T-helper 9 cell (primary cell): Measurements from ENCODE around the gene SLA2.
"Not testable (repeated sequence)": the region's sequence is repeated elsewhere in the genome, so short reads cannot be mapped to it uniquely, and the experiment has no call there.

ENCODE experiments used
- DNase-seq: peaks from one replicate; pipeline ENCODE4 v3.0.0-alpha.2; 2020
- total RNA-seq, 2 donors: gene quantifications; one replicate each; lab custom pipeline; 2026; lab: John Stamatoyannopoulos, UW

SLA2 gene, protein sequence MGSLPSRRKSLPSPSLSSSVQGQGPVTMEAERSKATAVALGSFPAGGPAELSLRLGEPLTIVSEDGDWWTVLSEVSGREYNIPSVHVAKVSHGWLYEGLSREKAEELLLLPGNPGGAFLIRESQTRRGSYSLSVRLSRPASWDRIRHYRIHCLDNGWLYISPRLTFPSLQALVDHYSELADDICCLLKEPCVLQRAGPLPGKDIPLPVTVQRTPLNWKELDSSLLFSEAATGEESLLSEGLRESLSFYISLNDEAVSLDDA
- total RNA-seq, result 52.4 to 57.2 reads per million in 2 donors

DNA sequence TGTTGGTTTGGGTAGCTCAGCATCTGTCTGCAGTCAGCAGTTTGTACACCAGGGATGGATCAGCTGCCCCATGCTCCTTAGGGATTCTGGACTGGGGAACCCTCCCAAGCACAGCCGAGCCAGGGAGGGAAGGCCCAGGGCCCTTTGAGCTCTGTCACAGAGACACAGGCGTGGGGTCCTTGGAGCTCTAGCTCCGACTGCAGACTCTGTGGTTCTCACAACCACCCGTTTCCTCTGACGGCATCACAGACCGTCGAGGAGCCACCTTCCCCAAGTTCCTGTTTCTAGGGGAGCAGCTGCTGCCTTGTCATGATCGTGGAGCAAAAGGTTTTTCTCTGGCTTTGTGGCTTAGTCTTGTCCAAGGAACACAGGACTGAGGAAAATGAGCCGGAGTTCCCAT, at the start of gene SLA2:
SLA2 (minus strand) TSS at position 199 of the 400 bp plus-strand sequence. CDS start 4,861 bp downstream, outside the sequence.
- peak; percentile 57 for DNase-seq

DNA sequence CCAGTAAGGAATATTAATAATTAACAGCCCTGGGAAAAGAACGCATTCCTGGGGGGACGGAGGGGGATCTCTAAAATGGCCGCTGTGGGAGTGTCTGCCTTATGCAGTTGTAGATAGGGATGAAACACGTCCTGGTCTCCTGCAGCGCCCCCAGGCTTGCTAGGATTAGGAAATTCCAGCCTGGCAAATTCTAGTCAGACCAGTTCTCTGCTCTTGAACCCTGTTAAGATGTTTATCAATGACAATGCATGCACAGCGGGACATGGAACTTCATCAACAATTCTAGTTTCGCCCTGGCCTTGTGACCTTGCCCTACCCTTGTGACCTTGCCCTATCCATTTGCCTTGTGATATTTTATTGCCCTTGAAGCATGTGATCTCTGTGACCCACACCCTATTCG, 49.5 kb upstream of the SLA2 start:
- DNase-seq, result not testable (repeated sequence)

DNA sequence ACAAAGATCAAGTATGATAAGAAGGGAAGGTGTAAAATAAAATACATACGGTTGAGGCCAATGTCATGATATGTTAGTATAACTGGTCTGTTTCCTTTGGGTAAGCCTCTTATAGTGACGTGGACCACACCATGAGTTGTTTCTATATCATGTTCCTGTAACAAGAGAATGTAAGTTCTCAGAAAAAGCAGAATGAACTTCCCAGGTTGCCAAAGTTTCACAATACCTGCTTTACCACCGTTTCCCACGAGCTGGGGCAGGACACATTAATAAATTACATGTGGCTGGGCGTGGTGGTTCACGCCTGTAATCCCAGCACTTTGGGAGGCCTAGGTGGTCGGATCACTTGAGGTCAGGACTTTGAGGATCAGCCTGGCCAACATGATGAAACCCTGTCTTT, 42.6 kb upstream of the SLA2 start:
- DNase-seq, result no peak

DNA sequence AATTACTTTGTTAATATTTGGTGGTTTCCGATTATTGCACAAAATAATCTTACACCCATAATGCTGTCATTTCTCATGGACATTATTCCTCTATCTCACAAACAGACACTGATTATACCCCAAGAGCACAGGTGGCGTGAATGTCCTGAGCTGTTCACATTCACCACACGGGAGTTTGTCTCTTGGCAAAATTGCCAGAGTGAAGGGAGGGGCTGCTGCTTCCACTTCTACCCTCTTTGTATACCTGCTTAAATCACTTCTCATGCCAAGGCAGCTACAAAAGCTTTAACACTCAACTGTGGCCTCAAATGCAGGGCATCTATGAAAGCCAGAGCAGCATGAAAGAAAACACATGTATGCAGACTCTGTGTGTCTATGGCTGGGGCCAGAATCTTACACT, 41.9 kb upstream of the SLA2 start:
- no peak for DNase-seq

DNA sequence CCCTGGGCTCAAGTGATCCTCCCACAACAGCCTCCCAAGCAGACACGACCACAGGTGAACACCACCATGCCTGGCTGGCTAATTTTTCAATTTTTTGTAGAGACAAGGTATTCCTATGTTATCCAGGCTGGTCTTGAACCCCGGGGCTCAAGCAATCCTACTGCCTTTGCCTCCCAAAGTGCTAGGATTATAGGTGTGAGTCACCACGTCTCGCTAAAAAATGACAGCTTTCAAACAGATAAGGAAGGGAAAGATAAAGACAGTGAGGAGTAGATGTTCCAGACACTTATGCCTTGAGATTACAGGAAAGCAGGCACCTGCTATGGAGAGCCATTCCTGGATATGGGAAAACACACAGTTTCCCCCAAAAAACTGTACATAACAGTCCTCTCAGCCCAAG, 40.9 kb upstream of the SLA2 start:
- DNase-seq, result no peak

DNA sequence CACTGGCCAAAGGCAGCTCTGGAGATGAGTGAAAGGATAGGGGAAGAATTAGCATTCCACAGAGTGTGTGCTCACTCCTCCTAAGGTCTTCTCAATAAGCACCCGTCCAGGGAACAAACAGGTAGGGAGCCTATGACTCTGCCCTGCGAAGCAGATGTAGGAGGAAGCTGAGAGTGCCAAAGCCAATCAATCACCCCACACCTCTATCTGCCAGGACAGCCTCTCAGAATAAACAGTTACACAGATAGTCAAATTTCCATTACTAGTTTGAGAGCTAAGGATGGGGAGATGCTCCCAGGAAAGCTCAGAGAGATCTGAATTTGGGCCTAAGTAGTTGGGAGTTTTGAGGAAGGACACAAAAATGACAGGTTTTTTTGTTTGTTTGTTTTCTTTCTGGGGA, 40.5 kb upstream of the SLA2 start:
- no peak for DNase-seq

DNA sequence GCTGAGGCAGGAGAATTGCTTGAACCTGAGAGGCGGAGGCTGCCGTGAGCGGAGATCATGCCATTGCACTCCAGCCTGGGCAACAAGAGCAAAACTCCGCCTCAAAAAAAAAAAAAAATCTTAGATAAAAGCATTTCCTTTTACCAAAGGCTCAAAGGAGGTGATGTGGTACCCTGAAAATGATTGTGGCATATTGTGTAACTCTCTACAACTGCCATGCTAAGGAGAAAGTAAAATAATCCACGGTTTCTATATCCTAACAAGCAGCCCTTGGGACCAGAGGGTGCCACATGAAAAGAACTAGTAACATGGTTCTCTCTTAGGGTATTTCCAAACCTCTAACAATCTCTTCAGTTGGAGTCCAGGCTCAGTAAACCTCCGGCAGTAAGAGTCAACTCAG, 38.8 kb upstream of the SLA2 start:
- DNase-seq, result no peak

DNA sequence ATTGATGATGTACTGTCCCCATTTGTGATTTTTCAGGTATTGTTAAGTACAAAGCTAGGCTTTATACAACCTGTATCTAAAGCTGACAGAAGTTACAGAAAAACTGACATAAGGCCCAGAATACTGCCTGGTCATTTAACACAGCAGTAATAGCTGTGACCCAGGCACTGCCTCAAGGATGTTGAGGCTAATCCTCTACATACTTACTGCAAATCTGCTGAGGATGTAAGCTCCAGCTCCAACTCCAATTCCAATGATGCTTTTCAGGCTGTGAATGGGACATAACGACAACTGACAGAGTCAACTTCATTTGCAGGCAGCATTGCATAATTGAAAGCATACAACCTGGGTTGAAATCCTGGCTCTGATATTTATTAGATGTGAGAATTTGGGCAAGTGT, 36.3 kb upstream of the SLA2 start:
- no peak for DNase-seq

DNA sequence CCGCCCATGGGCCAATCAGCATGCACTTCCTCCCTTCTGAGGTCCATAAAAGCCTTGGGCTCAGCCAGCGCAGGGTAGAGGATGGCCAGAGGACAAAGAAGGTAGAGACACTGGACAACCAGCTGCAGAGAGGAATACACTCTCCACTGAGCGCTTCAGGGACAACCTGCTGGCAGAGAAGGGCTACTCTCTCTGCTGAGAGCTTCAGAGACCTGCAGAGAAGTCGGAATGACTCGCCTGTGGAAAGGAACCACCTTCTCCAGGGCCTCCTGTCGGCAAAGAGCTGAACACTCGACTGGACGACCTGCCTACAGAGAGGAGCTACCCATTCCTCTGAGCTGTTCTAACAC, 31.4 kb upstream of the SLA2 start:
- no peak for DNase-seq

DNA sequence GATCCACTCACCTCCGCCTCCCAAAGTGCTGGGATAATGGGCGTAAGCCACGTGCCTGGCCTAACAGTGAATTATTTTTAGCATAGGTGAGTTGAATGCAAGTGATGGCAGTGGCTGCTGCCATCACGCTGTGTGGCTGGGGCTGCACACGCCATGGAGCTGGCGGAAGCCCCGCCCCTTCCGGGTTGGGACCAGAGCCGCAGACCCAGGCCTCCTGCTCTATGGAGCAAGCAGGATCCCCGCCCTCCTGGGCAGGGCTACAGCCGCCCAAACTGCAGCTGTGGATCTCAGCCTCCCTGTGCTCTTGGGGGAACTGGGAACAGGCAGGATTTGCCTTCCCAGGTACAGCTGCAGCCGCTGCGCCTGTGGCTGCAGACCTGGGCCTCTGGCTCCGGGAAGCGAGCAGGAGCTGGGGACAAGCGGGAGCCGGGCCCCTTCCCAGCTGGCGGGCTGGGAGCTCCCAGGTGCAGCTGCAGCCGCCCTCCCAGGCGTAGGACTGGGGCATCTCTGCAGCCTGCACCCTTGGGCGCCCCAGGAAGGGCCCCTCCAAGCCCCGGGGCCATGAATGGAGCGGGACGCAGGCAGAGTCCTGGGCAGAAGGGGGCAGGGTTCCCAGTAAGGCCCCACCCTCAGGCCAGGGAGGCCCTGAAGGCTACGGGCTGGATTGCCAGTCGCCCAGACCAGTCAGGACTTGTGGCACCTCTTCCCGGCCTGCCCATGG, 30.9 kb upstream of the SLA2 start:
- DNase-seq, result no peak

DNA sequence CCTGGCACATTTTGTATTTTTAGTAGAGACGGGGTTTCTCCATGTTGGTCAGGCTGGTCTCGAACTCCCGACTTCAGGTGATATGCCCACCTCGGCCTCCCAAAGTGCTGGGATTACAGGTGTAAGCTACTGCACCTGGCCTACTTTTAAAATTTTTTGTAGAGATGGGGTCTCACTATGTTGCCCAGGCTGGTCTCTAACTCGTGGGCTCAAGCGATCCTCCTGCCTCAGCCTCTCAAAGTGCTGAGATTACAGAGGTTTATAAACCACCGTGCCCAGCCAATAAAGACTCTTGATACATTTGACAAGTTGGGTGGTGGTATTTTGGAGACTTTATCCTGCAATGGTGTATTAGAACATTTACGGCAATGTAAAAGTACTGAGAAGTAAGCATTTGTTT, 29.5 kb upstream of the SLA2 start:
- not testable (repeated sequence) for DNase-seq

DNA sequence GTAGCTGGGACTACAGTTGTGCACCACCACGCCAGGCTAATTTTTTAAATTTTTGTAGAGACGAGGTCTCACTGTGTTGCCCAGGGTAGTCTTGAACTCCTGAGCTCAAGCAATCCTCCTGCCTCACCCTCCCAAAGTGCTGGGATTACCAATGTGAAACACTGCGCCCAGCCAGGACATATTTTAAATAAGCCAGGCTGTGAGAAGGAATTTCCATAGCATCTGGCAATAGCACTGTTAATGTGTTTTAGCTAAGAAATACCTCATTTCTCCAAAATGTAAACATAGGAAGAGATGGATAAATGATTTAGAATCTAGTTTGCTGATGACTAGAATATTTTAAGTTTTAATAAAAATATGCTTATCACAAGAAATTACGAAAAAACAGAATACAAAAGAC, 27.0 kb upstream of the SLA2 start:
- no peak for DNase-seq

DNA sequence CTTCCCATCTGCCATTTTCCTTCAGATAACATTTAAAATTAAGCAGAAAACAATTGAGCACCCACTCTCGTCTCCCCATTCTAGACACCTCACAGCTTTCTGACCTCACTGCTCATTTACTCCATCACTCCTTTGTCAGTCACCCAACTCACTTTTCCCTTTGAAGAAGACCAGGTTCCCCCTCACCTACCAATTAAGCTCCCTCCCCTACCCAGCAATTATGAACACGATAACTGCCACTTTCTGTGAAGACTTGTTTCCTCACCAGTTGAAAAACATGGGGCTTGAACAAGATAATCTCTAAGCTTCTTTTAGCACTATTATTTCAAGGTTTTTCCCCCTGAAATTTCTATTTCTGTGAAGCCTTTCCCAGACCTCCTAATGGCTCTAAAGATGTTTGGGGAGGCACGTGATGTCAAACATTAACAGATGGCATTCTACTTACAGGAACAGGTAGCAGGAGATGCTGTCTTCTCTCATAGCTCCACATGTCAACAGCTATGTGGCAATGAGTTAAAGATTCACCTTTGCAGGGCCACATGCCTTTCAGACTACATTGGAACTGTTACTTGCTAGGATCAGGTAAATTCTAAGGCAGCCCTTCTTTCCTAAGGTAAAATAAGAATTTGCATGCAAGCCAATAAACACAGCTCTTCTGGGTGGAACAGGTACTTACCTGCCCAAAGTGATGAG, 24.8 kb upstream of the SLA2 start:
- no peak for DNase-seq

DNA sequence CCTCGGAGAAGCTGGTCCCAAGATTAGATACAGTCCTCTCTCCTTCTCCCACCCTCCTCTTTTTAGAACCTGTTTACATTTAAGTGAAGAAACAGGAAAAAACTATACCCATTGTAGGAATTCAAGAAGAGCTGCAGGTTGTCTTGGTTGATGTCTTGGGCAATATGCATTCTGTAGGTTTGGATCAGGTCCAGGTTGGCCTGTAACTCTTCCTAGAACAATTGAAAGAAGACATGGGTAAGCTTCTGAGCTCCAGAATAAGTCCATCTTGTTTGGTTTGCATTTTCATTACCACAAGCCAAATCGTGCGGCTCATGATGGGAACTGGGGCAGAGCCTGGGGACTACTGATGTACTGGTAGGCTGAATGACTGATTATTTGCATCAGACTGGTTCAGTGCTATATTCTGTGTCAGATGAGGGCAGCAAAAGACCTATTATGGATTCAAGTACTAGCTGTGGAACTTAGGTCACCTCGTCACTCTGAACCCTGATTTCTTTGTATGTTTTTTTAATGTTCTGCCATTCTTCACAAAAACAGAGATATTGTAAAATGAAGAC, 20.3 kb upstream of the SLA2 start:
- DNase-seq, result no peak

DNA sequence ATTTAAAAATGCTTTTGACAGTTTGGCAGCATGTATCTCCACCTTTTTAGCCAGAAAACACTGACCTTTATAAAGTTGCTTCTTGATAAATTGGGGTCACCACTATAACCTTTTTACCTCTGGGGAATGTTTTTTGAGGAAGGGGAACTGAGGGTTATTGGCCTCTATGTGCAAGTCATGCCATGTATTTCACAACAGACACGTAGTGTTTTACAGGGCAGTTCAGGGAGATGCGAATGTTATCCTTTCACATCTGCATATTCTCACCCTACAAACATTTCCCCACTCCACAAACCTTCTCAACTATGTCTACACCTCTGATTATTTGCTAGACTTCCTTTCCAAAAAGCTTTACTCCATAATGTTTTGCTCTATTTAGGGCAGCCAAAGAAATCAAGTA, 17.0 kb upstream of the SLA2 start:
- DNase-seq, result no peak

DNA sequence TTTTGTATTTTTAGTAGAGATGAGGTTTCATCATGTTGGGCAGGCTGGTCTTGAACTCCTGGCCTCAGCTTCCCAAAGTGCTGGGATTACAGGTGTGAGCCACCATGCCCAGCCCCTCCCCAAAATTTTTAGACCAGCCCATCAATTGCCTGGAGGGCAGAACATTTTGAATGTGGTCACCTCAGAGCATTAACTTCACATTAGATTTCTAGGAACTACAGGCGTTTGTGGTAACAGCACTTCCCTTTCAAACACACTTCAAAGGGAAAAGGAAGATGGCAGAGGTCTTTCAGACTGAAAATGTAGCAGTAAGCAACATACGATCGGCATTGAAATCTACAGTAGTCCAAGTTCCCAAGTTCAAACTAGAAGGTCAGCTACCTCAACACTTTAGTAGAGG, 12.3 kb upstream of the SLA2 start:
- no peak for DNase-seq

DNA sequence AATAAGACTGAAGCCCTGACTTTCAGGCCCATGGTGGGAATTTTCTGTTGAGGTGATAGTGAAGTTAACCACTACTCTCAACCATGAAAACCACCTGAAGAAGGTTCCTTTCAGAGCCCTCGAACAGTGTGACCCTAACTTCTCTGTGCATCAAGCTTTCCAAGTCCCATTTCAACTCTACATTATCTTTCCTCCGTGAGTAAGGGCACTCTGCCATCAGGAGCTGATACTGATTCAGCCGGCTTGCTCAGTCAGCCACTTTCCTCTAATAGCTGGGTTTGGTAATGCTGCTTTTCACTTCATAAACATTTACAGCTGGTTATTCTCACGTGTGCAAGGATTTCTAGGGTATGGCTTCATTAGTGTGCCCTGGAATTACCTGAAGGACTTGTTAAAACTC, 10.7 kb upstream of the SLA2 start:
- no peak for DNase-seq

DNA sequence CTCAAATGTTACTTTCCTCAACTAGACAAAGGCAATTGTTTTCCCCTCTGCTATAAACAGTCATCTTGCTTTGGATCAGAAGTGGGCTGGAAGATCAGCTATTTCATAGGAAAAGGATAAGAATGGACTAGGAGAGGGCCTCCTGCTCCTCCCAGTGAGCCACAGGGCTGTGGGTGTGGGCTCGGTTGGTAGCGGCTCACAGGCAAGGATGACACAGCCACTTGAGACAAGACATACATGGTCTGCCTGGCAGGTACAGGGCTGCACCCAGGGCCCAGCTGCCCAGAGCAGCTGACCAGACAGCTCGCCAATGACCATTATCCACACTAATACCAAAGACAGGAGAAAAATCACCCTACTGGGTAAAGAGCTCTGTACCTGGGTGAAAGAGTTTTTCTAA, 9.0 kb upstream of the SLA2 start:
- DNase-seq, result no peak

DNA sequence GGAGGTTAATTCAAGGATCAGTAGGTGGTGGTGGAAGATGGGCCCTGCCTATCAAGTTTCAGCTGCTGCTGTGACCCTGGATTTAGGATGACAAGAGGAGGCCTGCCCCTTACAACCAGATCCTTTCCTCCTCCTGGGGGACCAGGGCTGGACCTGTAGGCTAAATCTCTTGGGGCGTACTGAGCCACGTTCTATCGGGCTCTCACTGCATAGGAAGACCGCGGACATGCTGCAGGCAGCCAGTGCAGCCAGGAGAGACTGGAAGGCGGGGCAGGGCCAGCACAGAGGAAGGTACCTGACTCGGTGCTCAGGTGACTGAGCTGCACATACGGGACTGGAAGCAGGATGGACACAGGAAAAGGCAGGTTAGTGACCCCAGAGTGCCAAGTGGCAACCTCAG, 8.5 kb upstream of the SLA2 start:
- DNase-seq, result no peak

DNA sequence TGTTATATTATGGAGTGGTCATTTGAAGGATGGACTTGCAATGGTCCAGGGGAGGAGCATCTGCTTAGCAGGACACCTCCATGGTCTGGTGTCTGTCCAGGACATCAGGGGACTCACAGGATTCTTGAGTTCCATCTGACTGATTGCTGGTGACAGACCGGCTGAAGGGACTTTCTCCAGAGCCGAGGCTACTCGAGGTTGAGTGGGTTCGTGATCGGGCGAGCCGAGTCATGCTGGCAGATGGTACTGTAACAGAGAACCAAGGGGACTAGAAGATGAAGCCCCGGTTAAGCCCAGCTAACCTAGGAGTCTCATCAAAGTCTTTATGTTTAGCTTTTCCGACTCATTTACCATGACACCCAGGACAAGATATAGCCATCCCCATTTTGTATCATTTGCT, 7.5 kb upstream of the SLA2 start:
- no peak for DNase-seq

DNA sequence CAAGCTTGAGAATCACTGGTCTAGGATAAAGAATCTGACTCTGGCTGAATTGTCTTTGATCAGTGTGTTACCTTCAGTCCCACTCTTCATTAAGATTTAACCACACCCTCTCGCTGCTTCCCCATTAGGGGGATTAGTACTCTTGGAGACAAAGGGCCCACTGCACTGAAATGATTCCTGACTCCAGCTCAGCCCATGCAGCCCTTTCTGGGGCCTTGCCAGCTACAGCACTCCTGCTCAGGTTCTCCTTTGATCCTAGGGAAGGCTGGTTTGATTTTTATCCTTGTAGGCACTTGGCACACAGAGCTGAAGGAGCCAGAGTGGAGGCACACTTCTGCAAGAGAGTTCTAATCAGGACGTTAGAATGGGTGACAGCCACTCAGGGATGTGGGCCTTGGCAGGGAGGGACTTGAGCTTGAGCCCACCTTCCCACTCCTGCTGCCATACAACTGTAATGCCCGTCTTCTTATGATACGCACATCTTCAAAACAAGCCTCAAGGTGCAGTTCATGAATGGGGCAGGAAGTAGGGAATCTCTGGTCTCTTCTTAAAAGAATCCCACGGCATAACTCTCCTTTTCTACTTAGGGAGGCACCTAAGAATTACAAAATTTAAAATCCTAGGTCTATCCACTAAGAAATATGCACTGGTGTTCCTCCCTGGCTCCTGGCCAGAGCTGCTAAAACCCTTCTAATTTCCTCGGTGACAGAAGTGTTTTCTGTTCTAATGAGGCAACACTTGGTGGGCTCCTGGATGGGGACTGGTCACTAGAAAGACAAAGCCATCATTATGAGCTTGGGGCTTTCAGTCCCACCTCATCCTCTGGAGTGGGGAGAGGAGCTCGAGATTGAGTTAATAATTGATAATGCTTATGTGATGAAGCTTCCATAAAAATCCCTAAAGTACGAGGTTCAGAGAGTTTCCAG, 1.5 kb upstream of the SLA2 start:
- DNase-seq, result no peak

DNA sequence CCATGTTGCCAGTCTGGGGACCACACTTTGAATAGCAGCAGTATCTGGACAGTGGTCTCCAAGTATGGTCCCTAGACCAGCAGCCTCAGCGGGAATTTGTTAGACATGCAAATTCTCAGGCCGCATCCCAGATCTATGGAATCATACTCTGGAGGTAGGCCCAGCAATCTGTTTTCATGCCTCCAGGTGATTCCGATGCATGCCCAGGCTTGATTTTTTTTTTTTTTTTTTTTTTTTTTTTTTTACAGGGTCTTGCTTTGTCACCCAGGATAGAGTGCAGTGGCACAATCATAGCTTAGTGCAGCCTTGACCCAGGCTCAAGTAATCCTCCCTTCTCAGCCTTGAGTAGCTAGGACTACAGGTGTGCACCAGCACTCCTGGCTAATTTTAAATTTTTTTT, 682 bp upstream of the SLA2 start:
- DNase-seq, result no peak

DNA sequence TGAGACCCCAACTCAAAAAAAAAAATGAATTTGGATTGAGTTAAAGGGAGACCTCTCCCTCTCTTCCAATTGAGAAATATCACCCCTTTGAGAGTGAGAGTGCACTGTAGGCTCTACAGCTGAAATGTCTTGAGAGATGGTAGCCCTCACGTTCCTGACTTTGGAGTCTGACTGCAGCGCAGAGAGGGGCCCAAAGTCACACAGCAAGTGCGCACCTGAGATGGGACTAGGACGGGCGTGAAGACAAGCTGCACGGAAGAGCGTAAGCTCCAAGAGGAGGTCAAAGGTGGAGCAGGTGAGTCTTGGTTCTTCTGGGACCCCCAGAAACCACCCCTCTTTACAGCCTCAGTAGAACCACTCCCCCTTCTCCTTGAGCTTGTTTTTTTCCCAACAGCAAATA, 643 bp downstream of the SLA2 start:
- no peak for DNase-seq
